ENCODE results near the gene SORCS1. TPM values are rescaled to one million over a fixed set of nuclear protein-coding genes. Genes with fewer than 3 reads are reported as not detected.

SORCS1 gene
- total RNA-seq, 1 donor from 2014 or later: not detected

DNA sequence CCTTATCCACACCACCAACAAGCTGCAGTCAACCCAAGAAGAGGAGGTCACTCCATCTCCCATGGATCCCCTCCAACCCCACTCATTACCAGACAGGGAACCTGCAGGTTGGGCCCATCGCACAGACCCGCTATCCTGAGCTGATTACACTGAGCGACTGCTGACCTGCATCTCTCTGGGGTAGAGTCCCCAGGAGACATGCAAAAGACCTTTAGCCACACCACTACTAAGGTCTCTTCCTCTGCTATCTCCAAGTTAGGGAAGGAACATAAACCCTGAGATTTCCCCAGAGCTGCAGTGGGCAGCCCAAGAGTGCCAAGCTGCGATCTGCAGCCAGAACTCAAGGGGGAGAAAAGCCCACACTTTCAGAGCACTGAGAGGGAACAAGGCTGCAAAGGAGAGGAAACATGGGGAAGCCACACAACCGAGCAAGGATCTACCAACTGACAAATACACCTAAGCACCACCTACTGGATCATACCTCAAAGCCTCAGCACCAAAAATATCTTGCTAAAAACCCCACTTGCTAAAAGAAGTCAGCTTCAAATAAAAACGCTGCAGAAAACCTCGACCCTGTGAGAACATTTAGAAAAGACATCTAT, 298.2 kb downstream of the SORCS1 start:
- Histone ChIP-seq H3K27me3 (ENCODE audit: control insufficient read depth, insufficient read depth, low read length) (no peaks in the 10 kb centered on the region), H3K36me3 (ENCODE audit: control insufficient read depth, insufficient read depth, low read length) (no peaks in the 10 kb centered on the region), H3K4me3 (ENCODE audit: low read depth, low read length) (no peak overlapping the region)
- DNase-seq (ENCODE audit: low read depth) (no peak), FAIRE-seq (no peak)
- no peak for TF ChIP-seq CTCF (IDR thresholded peaks at IDR 0.05; ENCODE audit: insufficient read depth, low read length, severe bottlenecking)

DNA sequence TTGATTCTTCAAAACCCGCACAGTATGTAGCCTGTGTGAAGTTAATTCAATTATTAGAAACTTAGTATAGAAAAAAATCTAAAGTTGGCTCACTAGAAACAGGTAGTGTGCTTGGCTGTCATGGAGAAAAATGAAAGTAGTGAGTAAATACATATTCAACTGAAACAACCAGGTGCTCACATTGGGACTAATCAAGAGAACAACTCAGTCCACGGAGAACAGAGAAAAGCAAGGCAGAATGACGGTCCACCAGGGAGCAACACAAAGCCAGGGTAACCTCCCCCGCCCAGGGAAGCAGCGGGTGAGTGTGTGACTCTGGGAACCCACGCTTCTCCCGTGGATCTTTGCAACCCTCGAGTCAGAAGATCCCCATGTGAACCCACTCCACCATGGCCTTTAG, 300.5 kb downstream of the SORCS1 start:
- Histone ChIP-seq H3K27me3 (ENCODE audit: control insufficient read depth, insufficient read depth, low read length) (no peaks in the 10 kb centered on the region), H3K4me3 (ENCODE audit: low read depth, low read length) (no peak overlapping the region), H3K36me3 (ENCODE audit: control insufficient read depth, insufficient read depth, low read length) (no peaks in the 10 kb centered on the region)
- DNase-seq (ENCODE audit: low read depth) (no peak), FAIRE-seq (no peak)
- no peak for TF ChIP-seq CTCF (IDR thresholded peaks at IDR 0.05; ENCODE audit: insufficient read depth, low read length, severe bottlenecking)

GRCh38 chr10:106863549-106863948, 301.0 kb downstream of the SORCS1 start:
- TF ChIP-seq CTCF (IDR thresholded peaks at IDR 0.05; ENCODE audit: insufficient read depth, low read length, severe bottlenecking): no peak
- Histone ChIP-seq H3K27me3 (ENCODE audit: control insufficient read depth, insufficient read depth, low read length) (no peaks in the 10 kb centered on the region), H3K36me3 (ENCODE audit: control insufficient read depth, insufficient read depth, low read length) (no peaks in the 10 kb centered on the region), H3K4me3 (ENCODE audit: low read depth, low read length) (no peak overlapping the region)
- no peak for FAIRE-seq
- DNase-seq (ENCODE audit: low read depth): no peak

- H3K27me3 ChIP-seq (ENCODE audit: control insufficient read depth, insufficient read depth, low read length): no peaks in the 10 kb centered on the region
- H3K36me3 ChIP-seq (ENCODE audit: control insufficient read depth, insufficient read depth, low read length): no peaks in the 10 kb centered on the region
- DNase-seq (ENCODE audit: low read depth): no peak
- no peak for FAIRE-seq
- TF ChIP-seq CTCF (IDR thresholded peaks at IDR 0.05; ENCODE audit: insufficient read depth, low read length, severe bottlenecking): no peak
- no peak overlapping the region for H3K4me3 ChIP-seq (ENCODE audit: low read depth, low read length)
These were observed 304.4 kb downstream of the SORCS1 start for GRCh38 chr10:106859892-106860652.

- no peaks in the 10 kb centered on the region for H3K36me3 ChIP-seq (ENCODE audit: control insufficient read depth, insufficient read depth, low read length)
- H3K27me3 ChIP-seq (ENCODE audit: control insufficient read depth, insufficient read depth, low read length): no peaks in the 10 kb centered on the region
These were observed 306.8 kb downstream of the SORCS1 start for GRCh38 chr10:106857728-106858127.

More at GRCh38 chr10:106857728-106858127, 306.8 kb downstream of the SORCS1 start:
- no peak for FAIRE-seq
- no peak for DNase-seq (ENCODE audit: low read depth)
- H3K4me3 ChIP-seq (ENCODE audit: low read depth, low read length): no peak overlapping the region
- no peak for TF ChIP-seq CTCF (IDR thresholded peaks at IDR 0.05; ENCODE audit: insufficient read depth, low read length, severe bottlenecking)
